ENCODE measurements around the gene CLEC2B.
"Not testable (repeated sequence)": the region's sequence is repeated elsewhere in the genome, so short reads cannot be mapped to it uniquely, and the experiment has no call there.

Gene CLEC2B

GRCh38 chr12:9869307-9870161 lies at the start of gene CLEC2B:
CLEC2B (minus strand) TSS chr12:9869354.
- peak; percentile 64 to 88 (median 80) for DNase-seq

GRCh38 chr12:9911708-9912107 lies 42.6 kb upstream of the CLEC2B start:
- no peak for DNase-seq

- DNase-seq = no peak
Measured at GRCh38 chr12:9910716-9911421, 41.7 kb upstream of the CLEC2B start.

- no peak for DNase-seq
Measured at GRCh38 chr12:9909724-9910123, 40.6 kb upstream of the CLEC2B start.

- no peak for DNase-seq
Measured at GRCh38 chr12:9908350-9908749, 39.2 kb upstream of the CLEC2B start.

GRCh38 chr12:9907769-9908168 lies 38.6 kb upstream of the CLEC2B start:
- no peak for DNase-seq

GRCh38 chr12:9906873-9907272 lies 37.7 kb upstream of the CLEC2B start:
- peak; percentile 3 to 47 (median 40) for DNase-seq

GRCh38 chr12:9902539-9903228 lies 33.5 kb upstream of the CLEC2B start:
- DNase-seq = no peak

- no peak for DNase-seq
Measured at GRCh38 chr12:9900930-9901329, 31.8 kb upstream of the CLEC2B start.

GRCh38 chr12:9899209-9899608 lies 30.1 kb upstream of the CLEC2B start:
- DNase-seq = no peak

GRCh38 chr12:9897535-9897934 lies 28.4 kb upstream of the CLEC2B start:
- no peak for DNase-seq

GRCh38 chr12:9895215-9895971 lies 26.2 kb upstream of the CLEC2B start:
- DNase-seq = no peak

GRCh38 chr12:9888665-9889273 lies 19.6 kb upstream of the CLEC2B start:
- DNase-seq = no peak

- DNase-seq = no peak
Measured at GRCh38 chr12:9883175-9883574, 14.0 kb upstream of the CLEC2B start.

GRCh38 chr12:9881988-9882387 lies 12.8 kb upstream of the CLEC2B start:
- no peak for DNase-seq

GRCh38 chr12:9881246-9881645 lies 12.1 kb upstream of the CLEC2B start, which contains the start of gene KLRF2:
KLRF2 (plus strand) TSS chr12:9881489; CDS start chr12:9881596, 107 bp downstream.
- DNase-seq = no peak

GRCh38 chr12:9880532-9881078 lies 11.5 kb upstream of the CLEC2B start:
- DNase-seq = no peak

GRCh38 chr12:9876120-9876519 lies 7.0 kb upstream of the CLEC2B start:
- DNase-seq = not testable (repeated sequence)

GRCh38 chr12:9872742-9873141 lies 3.6 kb upstream of the CLEC2B start:
- DNase-seq = no peak

GRCh38 chr12:9872162-9872561 lies 3.0 kb upstream of the CLEC2B start:
- no peak for DNase-seq

- peak in 2 of 3 donors; percentile 9 to 17 for DNase-seq
Measured at GRCh38 chr12:9870286-9870866, 1.2 kb upstream of the CLEC2B start.

- DNase-seq = no peak
Measured at GRCh38 chr12:9868951-9869306, 225 bp downstream of the CLEC2B start.

All from suppressor macrophage treated with lipopolysaccharide for 1 hour (primary cell).